ENCODE measurements around the gene GLB1L2.

The GLB1L2 gene

DNA sequence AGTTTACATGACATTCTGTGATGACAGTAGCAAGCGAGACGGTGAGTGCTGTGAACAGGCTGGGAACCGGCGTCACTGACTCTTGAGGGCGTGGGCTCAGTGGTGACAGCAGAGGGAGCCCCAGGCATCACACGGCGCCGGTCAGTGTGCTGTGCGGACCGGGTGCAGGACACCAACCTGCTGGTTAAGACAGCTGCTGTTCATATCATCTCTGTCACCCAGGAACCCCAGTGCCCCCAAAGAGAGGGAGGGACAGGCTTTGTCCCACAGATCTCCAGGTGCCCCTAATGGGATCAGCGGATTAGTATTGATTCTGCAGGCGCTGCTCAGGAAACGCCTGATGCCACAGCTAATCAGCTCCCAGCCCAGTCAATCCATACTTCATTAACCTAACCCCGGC is 61.9 kb downstream of the GLB1L2 start:
- TF ChIP-seq TAF1 (IDR thresholded peaks at IDR 0.05; ENCODE audit: borderline replicate concordance, insufficient read depth, low read length) (no peak), SIN3A (IDR thresholded peaks at IDR 0.05; ENCODE audit: borderline replicate concordance, insufficient read depth, low read length) (no peak), POLR2AphosphoS5 (IDR thresholded peaks at IDR 0.05; ENCODE audit: low read depth, low read length) (no peak), FOXP2 (optimal IDR thresholded peaks at IDR 0.05; ENCODE audit: borderline replicate concordance, extremely low read depth, extremely low read length, insufficient read depth) (no peak)
- TF ChIP-seq, protein P1, sequence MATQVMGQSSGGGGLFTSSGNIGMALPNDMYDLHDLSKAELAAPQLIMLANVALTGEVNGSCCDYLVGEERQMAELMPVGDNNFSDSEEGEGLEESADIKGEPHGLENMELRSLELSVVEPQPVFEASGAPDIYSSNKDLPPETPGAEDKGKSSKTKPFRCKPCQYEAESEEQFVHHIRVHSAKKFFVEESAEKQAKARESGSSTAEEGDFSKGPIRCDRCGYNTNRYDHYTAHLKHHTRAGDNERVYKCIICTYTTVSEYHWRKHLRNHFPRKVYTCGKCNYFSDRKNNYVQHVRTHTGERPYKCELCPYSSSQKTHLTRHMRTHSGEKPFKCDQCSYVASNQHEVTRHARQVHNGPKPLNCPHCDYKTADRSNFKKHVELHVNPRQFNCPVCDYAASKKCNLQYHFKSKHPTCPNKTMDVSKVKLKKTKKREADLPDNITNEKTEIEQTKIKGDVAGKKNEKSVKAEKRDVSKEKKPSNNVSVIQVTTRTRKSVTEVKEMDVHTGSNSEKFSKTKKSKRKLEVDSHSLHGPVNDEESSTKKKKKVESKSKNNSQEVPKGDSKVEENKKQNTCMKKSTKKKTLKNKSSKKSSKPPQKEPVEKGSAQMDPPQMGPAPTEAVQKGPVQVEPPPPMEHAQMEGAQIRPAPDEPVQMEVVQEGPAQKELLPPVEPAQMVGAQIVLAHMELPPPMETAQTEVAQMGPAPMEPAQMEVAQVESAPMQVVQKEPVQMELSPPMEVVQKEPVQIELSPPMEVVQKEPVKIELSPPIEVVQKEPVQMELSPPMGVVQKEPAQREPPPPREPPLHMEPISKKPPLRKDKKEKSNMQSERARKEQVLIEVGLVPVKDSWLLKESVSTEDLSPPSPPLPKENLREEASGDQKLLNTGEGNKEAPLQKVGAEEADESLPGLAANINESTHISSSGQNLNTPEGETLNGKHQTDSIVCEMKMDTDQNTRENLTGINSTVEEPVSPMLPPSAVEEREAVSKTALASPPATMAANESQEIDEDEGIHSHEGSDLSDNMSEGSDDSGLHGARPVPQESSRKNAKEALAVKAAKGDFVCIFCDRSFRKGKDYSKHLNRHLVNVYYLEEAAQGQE (IDR thresholded peaks at IDR 0.05; ENCODE audit: insufficient read depth in 1 of 2, low read depth in 2 of 2, low read length in 2 of 2): no peak

GRCh38 chr11:134394311-134394710 is 62.5 kb downstream of the GLB1L2 start:
- no peak for TF ChIP-seq POLR2AphosphoS5 (IDR thresholded peaks at IDR 0.05; ENCODE audit: low read depth, low read length)

- TF ChIP-seq POLR2AphosphoS5 (IDR thresholded peaks at IDR 0.05; ENCODE audit: low read depth, low read length) (no peak), FOXP2 (optimal IDR thresholded peaks at IDR 0.05; ENCODE audit: borderline replicate concordance, extremely low read depth, extremely low read length, insufficient read depth) (no peak), TAF1 (IDR thresholded peaks at IDR 0.05; ENCODE audit: borderline replicate concordance, insufficient read depth, low read length) (no peak), SIN3A (IDR thresholded peaks at IDR 0.05; ENCODE audit: borderline replicate concordance, insufficient read depth, low read length) (no peak)
- TF ChIP-seq, protein P1 (IDR thresholded peaks at IDR 0.05; ENCODE audit: insufficient read depth in 1 of 2, low read depth in 2 of 2, low read length in 2 of 2): no peak
Measured at GRCh38 chr11:134395002-134395401, 63.2 kb downstream of the GLB1L2 start.

GRCh38 chr11:134397304-134398078 is 65.7 kb downstream of the GLB1L2 start:
- TF ChIP-seq, protein P1 (IDR thresholded peaks at IDR 0.05; ENCODE audit: insufficient read depth in 1 of 2, low read depth in 2 of 2, low read length in 2 of 2): no peak
- TF ChIP-seq FOXP2 (optimal IDR thresholded peaks at IDR 0.05; ENCODE audit: borderline replicate concordance, extremely low read depth, extremely low read length, insufficient read depth): no peak
- TF ChIP-seq POLR2AphosphoS5 (IDR thresholded peaks at IDR 0.05; ENCODE audit: low read depth, low read length): no peak
- TF ChIP-seq TAF1 (IDR thresholded peaks at IDR 0.05; ENCODE audit: borderline replicate concordance, insufficient read depth, low read length): no peak
- no peak for TF ChIP-seq SIN3A (IDR thresholded peaks at IDR 0.05; ENCODE audit: borderline replicate concordance, insufficient read depth, low read length)

GRCh38 chr11:134398079-134398444 is 66.3 kb downstream of the GLB1L2 start:
- TF ChIP-seq POLR2AphosphoS5 (IDR thresholded peaks at IDR 0.05; ENCODE audit: low read depth, low read length) (no peak), SIN3A (IDR thresholded peaks at IDR 0.05; ENCODE audit: borderline replicate concordance, insufficient read depth, low read length) (no peak), FOXP2 (optimal IDR thresholded peaks at IDR 0.05; ENCODE audit: borderline replicate concordance, extremely low read depth, extremely low read length, insufficient read depth) (no peak), TAF1 (IDR thresholded peaks at IDR 0.05; ENCODE audit: borderline replicate concordance, insufficient read depth, low read length) (no peak)
- TF ChIP-seq, protein P1 (IDR thresholded peaks at IDR 0.05; ENCODE audit: insufficient read depth in 1 of 2, low read depth in 2 of 2, low read length in 2 of 2): no peak

Measured in PFSK-1 (cell line).